Fibroblast of skin of back (primary cell): ENCODE data around the gene OBSCN.
"Not testable (repeated sequence)": the region's sequence is repeated elsewhere in the genome, so short reads cannot be mapped to it uniquely, and the experiment has no call there.

Experiments used
- DNase-seq: peaks from one replicate; pipeline ENCODE4 v3.0.0-alpha.2; 2013

Gene OBSCN

GRCh38 chr1:228213917-228214808 is 6.3 kb downstream of the OBSCN start:
- DNase-seq: no peak

DNA sequence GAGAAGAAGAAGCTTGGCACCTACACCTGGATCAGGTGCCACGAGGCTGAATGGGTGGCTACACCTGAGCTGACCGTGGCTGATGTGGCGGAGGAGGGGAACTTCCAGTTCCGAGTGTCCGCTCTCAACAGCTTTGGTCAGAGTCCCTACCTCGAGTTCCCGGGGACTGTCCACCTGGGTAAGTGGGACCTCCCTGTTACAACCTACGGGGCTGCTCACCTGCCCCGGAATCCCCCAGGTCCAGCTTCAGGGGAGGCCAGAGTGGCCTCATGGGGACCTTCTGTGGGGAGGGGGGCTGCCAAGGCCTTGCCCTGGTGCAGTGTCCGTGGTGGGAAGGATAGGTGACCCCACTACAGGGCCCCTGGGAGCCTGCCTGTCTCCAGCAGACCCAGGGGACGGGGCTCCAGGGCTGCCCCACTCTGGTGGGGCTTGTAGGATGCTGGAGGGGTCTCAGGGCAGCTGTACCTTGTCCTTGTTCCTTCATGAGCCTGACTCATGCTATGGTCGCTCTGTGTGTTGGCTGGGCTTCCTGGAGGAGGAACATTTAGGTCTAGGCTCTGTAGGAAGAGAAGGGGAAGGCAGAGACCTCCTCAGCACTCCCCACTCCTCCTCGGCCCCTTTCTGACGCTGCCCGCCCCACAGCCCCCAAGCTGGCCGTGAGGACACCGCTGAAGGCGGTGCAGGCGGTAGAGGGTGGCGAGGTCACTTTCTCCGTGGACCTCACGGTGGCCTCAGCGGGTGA is 7.2 kb downstream of the OBSCN start:
- no peak for DNase-seq

DNA sequence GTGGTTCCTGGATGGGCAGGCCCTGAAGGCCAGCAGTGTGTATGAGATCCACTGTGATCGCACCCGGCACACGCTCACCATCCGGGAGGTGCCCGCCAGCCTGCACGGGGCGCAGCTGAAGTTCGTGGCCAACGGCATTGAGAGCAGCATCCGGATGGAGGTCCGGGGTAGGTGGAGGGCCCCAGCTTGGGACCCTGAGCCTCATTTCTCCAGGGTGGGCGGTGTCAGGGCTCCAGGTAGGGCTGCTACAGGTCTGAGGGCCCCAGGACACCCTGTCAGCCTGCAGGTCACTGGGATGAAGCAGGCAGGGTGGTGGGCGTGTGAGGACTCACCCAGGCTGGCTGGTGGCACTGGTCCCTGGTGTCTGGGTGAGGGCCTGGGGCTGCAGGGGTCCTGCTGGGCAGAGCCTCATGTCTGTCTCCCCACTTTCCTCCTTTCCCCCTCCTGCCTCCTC is 7.8 kb downstream of the OBSCN start:
- no peak for DNase-seq

GRCh38 chr1:228216371-228217320 is 8.8 kb downstream of the OBSCN start:
- no peak for DNase-seq

GRCh38 chr1:228217551-228218344 is 9.9 kb downstream of the OBSCN start:
- DNase-seq: peak; percentile 12

DNA sequence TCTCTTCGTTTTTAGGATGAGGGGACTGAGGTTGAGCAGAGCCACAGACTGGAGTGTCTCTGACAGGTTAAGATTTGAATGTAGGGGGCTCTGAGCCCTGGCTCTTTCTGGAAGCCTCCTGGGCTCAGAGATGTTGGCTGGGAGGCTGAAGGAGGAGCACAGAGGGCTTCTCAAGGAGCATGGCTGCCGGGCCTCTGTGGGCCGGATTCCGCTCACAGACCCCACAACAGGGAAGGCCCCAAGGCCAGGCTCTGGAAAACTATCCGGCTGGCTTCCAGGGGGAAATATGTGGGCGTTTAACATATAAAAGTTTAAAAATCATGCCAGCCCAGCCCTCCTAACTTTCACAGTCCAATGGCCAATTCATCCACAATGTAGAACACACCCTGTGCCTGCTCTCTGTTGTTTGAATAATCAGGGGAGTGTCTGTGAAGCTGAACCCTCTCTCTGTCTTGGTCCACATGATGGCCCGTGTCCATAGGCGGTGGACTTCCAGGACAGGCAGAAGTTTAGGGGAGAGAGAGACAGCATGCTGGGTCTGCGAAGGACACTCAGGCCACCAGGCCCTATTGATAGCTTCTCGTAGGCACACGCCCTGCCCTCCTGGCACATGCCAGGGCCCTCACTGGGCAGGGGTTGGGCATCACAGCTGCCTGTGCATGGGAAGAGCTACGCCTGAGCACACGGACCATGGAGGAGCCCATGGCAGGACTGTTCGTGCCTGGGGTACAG is 10.8 kb downstream of the OBSCN start:
- DNase-seq: no peak

GRCh38 chr1:228219245-228219961 is 11.6 kb downstream of the OBSCN start:
- no peak for DNase-seq

GRCh38 chr1:228219962-228220780 is 12.3 kb downstream of the OBSCN start:
- no peak for DNase-seq

DNA sequence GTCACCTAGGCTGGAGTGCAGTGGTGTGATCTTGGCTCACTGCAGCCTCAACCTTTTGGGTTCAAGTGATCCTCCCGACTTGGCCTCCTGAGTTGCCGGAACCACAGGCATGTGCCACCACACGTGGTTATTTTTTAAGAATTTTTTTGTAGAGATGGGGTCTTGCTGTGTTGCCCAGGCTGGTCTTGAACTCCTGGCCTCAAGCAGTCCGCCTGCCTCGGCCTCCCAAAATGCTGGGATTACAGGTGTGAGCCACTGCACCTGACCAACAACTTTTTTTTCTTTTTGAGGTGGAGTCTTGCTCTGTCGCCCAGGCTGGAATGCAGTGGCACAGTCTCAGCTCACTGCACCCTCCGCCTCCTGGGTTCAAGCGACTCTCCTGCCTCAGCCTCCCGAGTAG is 13.3 kb downstream of the OBSCN start:
- DNase-seq: not testable (repeated sequence)

- no peak for DNase-seq
Observed at GRCh38 chr1:228222548-228222947, 14.7 kb downstream of the OBSCN start.

GRCh38 chr1:228224198-228225164 is 16.6 kb downstream of the OBSCN start:
- DNase-seq: no peak

DNA sequence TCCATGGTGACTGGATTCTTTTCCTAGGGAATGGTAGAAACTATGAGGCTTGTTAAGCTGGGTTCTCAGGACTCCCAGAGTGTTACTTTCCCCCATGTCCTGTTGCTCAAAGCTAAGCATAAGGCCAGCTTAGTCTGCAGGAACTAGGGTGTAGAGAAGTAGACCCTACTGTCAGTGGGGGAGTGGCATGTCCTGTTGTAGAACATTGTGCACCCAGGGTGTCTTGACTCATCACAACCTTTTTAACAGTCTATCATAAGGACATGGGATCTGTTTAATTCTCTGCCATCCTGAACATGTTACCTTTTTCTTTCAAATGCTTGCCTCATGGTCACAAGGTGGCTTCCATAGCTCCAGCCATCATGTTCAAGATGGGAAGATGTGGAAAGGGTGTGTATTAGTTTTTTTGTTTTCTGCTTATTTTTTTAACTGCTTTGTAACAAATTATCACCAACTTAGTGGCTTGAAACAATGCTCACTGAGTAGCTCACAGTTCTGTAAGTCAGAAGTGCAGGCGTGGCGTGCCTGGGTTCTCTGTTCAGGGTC is 17.4 kb downstream of the OBSCN start:
- DNase-seq: no peak

- no peak for DNase-seq
Observed at GRCh38 chr1:228225740-228226139, 17.9 kb downstream of the OBSCN start.

- no peak for DNase-seq
Observed at GRCh38 chr1:228226141-228226874, 18.5 kb downstream of the OBSCN start.

DNA sequence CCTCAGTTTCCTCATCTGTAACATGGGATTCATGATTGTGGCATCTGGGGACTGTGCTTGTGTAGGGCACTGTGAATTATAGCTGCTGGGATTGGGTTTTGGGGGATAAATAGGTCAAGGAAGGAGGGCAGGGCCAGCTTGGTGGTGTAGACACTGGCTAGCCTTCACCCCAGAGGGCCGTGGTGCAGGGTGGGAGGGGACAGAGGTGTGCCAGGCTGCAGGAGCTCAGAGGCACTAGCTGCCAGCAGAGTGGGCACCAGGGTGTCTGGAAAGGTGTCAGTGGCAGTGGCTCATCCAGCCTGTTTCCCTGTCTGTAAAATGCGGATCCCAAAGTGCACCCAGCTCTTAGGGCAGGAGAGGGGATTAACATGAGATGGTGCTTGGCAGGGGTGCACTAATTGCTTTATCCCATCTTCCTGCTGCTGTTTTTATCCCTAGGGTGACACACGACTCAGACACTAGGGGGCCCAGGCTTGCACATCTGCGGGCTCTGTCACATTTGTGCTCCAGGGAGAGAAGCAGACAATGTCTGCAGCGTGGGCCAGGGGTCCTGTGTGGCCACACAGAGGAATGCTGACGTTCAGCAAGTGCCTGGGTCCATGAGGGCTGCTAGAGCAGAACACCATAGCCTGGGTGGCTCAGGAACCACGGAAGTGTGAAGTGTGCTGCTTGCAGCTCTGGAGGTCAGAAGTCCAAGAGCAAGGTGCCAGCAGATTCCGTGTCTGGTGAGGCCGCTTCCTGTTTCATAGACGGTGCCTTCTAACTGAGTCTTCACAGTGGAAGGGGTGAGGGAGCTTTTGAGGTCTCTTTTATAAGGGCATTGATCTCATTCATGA is 19.3 kb downstream of the OBSCN start:
- peak; percentile 20 for DNase-seq

DNA sequence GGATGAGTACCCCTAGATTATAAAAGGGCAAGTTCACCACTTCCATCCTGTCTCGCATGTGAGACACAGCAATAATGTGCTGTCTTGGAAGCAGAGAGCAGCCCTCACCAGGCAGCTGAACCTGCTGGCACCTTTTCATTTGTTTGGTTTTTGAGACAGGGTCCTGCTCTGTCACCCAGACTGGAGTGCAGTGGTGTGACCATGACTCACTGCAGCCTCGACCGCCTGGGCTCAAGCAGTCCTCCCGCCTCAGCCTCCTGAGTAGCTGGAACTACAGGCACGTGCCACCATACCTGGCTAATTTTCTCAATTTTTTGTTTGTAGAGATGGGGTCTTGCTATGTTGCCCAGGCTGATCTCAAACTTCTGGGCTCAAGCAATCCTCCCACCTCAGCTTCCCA is 20.3 kb downstream of the OBSCN start:
- DNase-seq: not testable (repeated sequence)
